Measurements from ENCODE around the gene CDCA4. TPM values are rescaled to one million over a fixed set of nuclear protein-coding genes. Genes with fewer than 3 reads are reported as not detected.

Gene CDCA4
- total RNA-seq, 1 donor from 2014 or later = 26.3 TPM

DNA sequence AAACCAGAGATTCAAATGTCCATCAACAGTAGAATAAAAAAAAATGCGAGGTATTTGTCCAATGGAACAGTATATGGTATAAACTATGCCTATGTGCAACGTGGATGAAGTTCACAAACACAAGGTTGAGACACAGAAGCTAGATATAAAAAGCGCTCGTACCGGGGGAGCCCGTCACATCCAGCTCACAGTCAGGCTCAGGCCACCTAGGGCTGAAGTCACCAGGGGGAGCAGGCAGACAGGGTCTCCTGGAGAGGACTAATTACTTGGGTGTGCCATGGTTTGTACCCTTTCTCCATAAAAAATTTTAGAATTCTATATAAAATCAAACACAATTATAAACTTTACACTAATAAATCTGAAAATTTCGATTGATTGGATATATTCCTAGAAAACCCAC is 56.3 kb downstream of the CDCA4 start:
- no peak for DNase-seq (ENCODE audit: low read depth in 2 of 2)

Other genes with a start within 250 kb of the CDCA4 start
- 127 and 146 TPM in 2 replicates for gene AKT1, start 225.3 kb downstream of the CDCA4 start, total RNA-seq
- gene ZBTB42, start 220.0 kb downstream of the CDCA4 start, total RNA-seq = 3.2 and 5.4 TPM in 2 replicates
- gene CEP170B, start 155.8 kb downstream of the CDCA4 start, total RNA-seq = 5.6 and 6.6 TPM in 2 replicates
- under 0.01 TPM in 1 of 2 replicates, not detected in the other for gene PLD4, start 96.2 kb downstream of the CDCA4 start, total RNA-seq
- gene AHNAK2, start 42.7 kb downstream of the CDCA4 start, total RNA-seq = 16.8 and 17.1 TPM in 2 replicates
- 4.4 and 5.1 TPM in 2 replicates for gene CLBA1, start 35.3 kb downstream of the CDCA4 start, total RNA-seq
- under 0.01 TPM in 1 of 2 replicates, not detected in the other for gene GPR132, start 44.3 kb upstream of the CDCA4 start, total RNA-seq
- gene JAG2, start 147.7 kb upstream of the CDCA4 start, total RNA-seq = 37.5 and 45.5 TPM in 2 replicates
- gene NUDT14, start 160.2 kb upstream of the CDCA4 start, total RNA-seq = 54.4 and 76.2 TPM in 2 replicates
- gene BTBD6, start 227.4 kb upstream of the CDCA4 start, total RNA-seq = 33.4 and 54.1 TPM in 2 replicates

All from dermis microvascular lymphatic vessel endothelial cell (primary cell).